Measurements from ENCODE around the gene ARHGEF2. TPM values are rescaled to one million over a fixed set of nuclear protein-coding genes. Genes with fewer than 3 reads are reported as not detected.

ARHGEF2 gene
- total RNA-seq, 2 experiments from 2014 or later: 147 to 150 TPM

DNA sequence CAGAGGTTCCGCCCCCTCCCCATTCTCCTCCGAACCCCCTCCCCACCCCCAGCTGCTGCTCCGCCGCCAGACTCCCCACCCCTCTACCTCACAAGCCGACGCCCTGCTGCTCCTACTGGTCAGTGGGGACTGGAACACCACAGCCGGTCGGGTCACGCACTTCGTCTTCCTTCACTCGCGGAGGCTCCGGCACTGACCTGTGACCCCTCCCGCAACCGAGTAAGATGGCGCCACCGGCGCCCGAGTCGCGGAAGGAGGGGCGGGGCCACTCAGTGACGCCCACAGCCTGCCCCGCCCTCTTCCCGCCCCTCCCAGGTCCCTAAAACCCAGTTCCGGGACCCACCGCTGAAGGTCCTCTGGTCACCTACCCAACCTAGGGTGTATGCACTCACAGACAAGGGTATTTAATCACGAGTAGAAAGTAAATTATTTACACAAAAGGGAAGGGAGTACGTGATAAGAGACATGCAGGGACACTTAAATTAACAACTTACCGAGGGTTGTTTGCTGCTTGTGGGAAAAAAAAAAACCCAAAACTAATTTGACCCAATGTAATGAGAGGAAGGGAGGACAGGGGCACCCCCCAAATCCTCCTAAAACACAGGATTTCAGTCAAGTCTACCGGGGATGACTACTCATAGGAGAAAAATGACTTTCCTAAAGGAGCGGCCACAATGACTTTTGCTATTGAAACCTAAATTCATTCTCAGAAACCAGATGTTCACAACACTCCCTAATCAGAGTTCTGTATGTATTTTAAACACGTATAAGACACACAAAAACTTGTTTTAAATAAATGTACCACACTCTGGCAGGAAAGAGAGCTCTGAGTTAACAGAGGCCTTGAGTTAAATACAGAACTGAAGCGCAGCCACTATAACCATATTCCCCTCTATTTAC, 66.9 kb downstream of the ARHGEF2 start, which contains the start of gene RIT1:
TSS of gene RIT1 (minus strand) at position 194 of the 900 bp plus-strand sequence. CDS start 588 bp downstream, outside the sequence.
- no peaks in the 10 kb centered on the region for H3K9me3 Mint-ChIP-seq
- POLR2A ChIA-PET: interaction anchor here (0.8 to 1.3 kb wide), 6 partner anchors 13 to 65 kb away, joined by 3 to 8 read pairs (median 3); no protein-coding TSS in a partner anchor
- intact Hi-C loops (cut with micrococcal nuclease): no loop called here
- peak; percentile 92 for DNase-seq
- H3K4me1 Mint-ChIP-seq (ENCODE audit: low read depth): peaks cover 21% of the 10 kb centered on the region
- H3K36me3 Mint-ChIP-seq (ENCODE audit: low read depth): peaks cover 46% of the 10 kb centered on the region
- H3K27ac Mint-ChIP-seq: peak within 1 kb of the TSS; percentile 98
- TF ChIP-seq CTCF (IDR thresholded peaks at IDR 0.05): peak; percentile 9
- H3K27me3 Mint-ChIP-seq: no peaks in the 10 kb centered on the region
- CTCF ChIA-PET: interaction anchor here (1.3 to 1.4 kb wide), 4 partner anchors 21 to 78 kb away, joined by 3 to 5 read pairs (median 3); partner anchors contain the start of gene GON4L
- ATAC-seq: peak; percentile 94
- H3K4me3 Mint-ChIP-seq: peak within 1 kb of the TSS; percentile 94

- H3K36me3 Mint-ChIP-seq (ENCODE audit: low read depth): peaks cover 42% of the 10 kb centered on the region
- DNase-seq (peak; percentile 27), ATAC-seq (peak; percentile 37)
- ChIA-PET CTCF (interaction anchor here (1.3 kb wide), 1 partner anchor 54 kb away, joined by 3 read pairs; the partner anchor contains the start of gene GON4L), POLR2A (interaction anchor here (1.1 to 1.2 kb wide), 2 partner anchors 24 to 30 kb away, joined by 3 to 4 read pairs; no protein-coding TSS in a partner anchor)
- H3K4me3 Mint-ChIP-seq: peak overlapping the region; percentile 94
- no peaks in the 10 kb centered on the region for H3K27me3 Mint-ChIP-seq
- no peak for TF ChIP-seq CTCF (IDR thresholded peaks at IDR 0.05)
- H3K27ac Mint-ChIP-seq: peak overlapping the region; percentile 98
- intact Hi-C loops (cut with micrococcal nuclease): no loop called here
- no peaks in the 10 kb centered on the region for H3K9me3 Mint-ChIP-seq
- peaks cover 21% of the 10 kb centered on the region for H3K4me1 Mint-ChIP-seq (ENCODE audit: low read depth)
Observed at GRCh38 chr1:155910621-155911121, 67.7 kb downstream of the ARHGEF2 start.

GRCh38 chr1:155909894-155910293, 68.5 kb downstream of the ARHGEF2 start:
- intact Hi-C loops (cut with micrococcal nuclease): no loop called here
- H3K4me1 Mint-ChIP-seq (ENCODE audit: low read depth): peaks cover 21% of the 10 kb centered on the region
- DNase-seq (no peak), ATAC-seq (no peak)
- H3K27ac Mint-ChIP-seq: peak overlapping the region; percentile 98
- CTCF ChIA-PET: interaction anchor here (1.3 kb wide), 1 partner anchor 53 kb away, joined by 3 read pairs; the partner anchor contains the start of gene GON4L
- peak overlapping the region; percentile 94 for H3K4me3 Mint-ChIP-seq
- H3K27me3 Mint-ChIP-seq: no peaks in the 10 kb centered on the region
- peaks cover 41% of the 10 kb centered on the region for H3K36me3 Mint-ChIP-seq (ENCODE audit: low read depth)
- POLR2A ChIA-PET: interaction anchor here (1.2 kb wide), 1 partner anchor 30 kb away, joined by 3 read pairs; no protein-coding TSS in a partner anchor
- H3K9me3 Mint-ChIP-seq: no peaks in the 10 kb centered on the region
- no peak for TF ChIP-seq CTCF (IDR thresholded peaks at IDR 0.05)

DNA sequence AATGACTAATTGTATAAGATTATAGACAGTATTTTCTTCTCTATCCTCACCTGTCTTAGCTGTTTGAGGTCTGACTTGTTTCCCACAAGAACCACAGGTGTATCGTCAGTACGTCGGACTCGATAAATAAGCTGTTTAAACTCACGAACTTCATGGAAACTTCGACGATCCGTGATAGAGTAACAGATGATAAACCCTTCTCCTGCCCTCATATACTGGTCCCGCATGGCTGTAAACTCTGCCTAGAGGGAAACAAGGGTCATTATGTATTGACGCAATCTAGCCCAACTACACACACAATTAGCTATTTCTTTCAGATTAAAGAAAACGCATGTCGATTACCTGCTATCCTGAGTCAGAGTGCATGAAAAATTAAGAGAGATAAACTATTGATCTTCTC, 74.1 kb downstream of the ARHGEF2 start:
- intact Hi-C loops (cut with micrococcal nuclease): no loop called here
- POLR2A ChIA-PET: interaction anchor here (0.6 to 1.2 kb wide), 2 partner anchors 9 kb away, joined by 3 to 4 read pairs; no protein-coding TSS in a partner anchor
- H3K9me3 Mint-ChIP-seq: no peaks in the 10 kb centered on the region
- TF ChIP-seq CTCF (IDR thresholded peaks at IDR 0.05): no peak
- DNase-seq (no peak), ATAC-seq (no peak)
- H3K4me1 Mint-ChIP-seq (ENCODE audit: low read depth): peaks cover 4% of the 10 kb centered on the region
- no peak overlapping the region for H3K4me3 Mint-ChIP-seq
- CTCF ChIA-PET: interaction anchor here (0.6 to 1.8 kb wide), 5 partner anchors 12 to 113 kb away, joined by 3 to 7 read pairs (median 3); no protein-coding TSS in a partner anchor
- peak overlapping the region; percentile 61 for H3K27ac Mint-ChIP-seq
- H3K27me3 Mint-ChIP-seq: no peaks in the 10 kb centered on the region
- peaks cover 46% of the 10 kb centered on the region for H3K36me3 Mint-ChIP-seq (ENCODE audit: low read depth)
